ENCODE results near the gene ITGAV.

The ITGAV gene

GRCh38 chr2:186687807-186688211 lies 98.0 kb downstream of the ITGAV start:
- DNase-seq: peak; percentile 64

DNA sequence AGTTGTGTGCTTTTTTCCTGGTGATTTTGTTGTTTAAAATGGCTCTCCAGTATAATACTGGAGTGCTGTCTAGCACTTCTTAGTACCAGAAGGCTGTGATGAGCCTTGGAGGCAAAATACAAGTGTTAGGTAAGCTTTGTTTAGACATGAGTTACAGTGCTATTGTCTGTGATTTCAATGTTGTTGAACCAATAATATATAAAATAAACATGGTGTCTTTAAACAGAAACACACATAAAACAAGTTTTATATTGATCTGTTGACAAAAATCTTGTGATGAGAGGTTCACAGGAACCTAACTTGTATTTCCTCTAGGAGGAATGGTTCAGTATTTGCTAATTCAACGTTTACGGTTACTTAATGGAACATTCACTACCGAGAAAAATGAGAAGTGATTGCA lies 99.0 kb downstream of the ITGAV start:
- peak; percentile 28 for DNase-seq

DNA sequence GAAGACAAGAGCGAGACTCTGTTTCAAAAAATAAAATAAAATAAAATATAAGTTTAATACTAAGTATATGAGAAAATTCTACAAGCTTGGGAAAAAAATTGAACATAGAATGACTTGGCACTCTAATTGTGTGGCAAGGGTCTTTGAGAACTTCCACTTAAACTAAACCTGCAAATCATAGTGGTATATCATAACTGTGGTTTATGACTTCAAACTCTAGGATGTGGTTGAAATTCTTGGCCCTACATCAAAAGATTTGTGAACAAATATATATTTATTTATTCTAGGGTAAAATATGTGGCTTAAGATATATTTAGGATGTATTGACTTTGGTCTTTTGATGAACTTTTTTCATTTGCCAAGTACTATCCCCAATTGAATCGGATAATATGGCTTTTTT lies 100.9 kb downstream of the ITGAV start:
- no peak for DNase-seq

- no peak for DNase-seq
Observed at GRCh38 chr2:186691231-186691630, 101.4 kb downstream of the ITGAV start.

DNA sequence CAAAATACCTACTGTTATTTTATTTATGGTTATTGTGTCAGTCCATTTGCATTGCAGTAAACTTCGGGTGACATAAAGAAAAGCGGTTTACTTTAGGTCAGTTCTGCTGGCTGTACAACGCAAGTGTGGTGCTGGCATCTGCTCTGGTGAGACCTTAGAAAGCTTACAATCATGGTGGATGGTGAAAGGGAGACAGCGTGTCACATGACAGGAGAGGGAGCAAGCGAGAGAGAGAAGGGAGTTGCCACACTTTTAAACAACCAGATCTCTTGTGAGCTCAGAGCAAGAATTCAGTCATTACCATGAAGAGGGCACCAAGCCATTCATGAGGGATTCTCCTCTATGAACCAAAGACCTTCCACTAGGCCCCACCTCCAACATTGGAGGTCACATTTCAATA lies 102.0 kb downstream of the ITGAV start:
- no peak for DNase-seq

DNA sequence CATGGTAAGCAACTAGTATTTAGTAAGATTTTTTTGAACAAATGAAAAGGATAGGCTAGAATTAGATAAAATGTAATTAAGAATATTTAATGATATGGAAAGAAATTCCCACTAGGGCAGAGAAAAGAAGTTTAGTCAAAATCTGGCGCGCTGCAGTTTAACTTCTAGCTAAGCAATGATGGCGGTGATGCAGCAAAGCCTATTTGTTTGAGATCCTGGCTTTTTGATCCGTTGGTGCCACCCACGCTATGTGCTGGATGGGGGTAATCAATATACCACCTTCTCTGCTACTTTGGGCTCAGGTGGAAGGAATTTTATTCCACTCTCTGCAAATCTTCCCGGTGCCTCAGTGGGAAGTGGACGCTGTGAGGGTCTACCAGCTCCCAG lies 103.6 kb downstream of the ITGAV start:
- DNase-seq: no peak

GRCh38 chr2:186695081-186695756 lies 105.4 kb downstream of the ITGAV start:
- DNase-seq: no peak

- no peak for DNase-seq
Observed at GRCh38 chr2:186696290-186696689, 106.4 kb downstream of the ITGAV start.

- no peak for DNase-seq
Observed at GRCh38 chr2:186696804-186697203, 106.9 kb downstream of the ITGAV start.

DNA sequence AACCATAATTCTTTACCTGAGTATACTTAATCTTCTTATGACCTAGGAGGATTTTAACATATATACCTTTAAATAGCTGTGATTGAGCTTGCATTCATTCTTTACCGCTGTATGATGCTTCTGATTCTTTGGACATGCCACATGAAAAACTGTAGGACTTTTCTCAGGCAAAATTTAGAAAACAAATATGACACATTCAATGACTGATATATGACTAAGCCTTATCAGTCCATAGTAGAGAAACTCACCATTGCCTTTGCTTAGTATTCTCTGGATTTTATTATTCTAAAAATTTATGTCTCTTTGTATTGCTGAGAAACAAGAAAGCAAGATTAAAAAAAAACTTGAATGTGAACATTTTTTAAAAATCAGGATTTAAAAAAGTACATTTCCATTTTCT lies 107.7 kb downstream of the ITGAV start:
- no peak for DNase-seq

DNA sequence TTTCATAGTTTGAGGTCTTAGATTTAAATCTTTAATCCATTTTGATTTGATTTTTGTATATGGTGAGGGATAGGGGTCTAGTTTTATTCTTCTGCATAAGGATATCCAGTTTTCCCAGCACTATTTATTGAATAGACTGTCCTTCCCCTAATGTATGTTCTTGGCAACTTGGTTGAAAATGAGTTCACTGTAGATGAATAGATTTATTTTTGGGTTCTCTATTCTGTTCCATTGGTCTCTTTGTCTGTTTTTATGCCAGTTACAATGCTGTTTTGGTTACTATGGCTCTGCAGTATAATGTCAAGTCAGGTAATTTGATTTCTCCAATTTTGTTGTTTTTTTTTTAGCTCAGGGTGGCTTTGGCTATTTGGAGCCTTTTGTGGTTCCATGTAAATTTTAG lies 109.9 kb downstream of the ITGAV start:
- DNase-seq: no peak

GRCh38 chr2:186702006-186702405 lies 112.2 kb downstream of the ITGAV start:
- DNase-seq: no peak

DNA sequence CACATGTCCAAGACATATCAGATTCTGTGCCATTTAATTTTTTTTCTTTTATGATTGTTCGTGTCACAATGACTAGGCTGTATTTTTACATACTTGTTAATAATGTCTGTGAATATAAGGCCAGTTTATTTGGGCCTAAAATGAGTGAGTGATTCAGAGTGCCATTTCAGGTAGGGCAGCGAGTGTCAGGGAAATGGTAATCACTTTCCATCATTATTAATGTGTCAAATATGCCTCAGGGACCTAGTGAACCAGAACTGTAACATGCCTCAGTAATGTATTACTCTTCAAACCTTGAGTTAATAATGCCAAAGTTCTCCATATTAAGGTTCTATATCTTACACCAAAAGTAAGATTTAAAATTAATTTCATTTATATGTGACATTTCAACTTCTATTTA lies 112.6 kb downstream of the ITGAV start:
- no peak for DNase-seq

DNA sequence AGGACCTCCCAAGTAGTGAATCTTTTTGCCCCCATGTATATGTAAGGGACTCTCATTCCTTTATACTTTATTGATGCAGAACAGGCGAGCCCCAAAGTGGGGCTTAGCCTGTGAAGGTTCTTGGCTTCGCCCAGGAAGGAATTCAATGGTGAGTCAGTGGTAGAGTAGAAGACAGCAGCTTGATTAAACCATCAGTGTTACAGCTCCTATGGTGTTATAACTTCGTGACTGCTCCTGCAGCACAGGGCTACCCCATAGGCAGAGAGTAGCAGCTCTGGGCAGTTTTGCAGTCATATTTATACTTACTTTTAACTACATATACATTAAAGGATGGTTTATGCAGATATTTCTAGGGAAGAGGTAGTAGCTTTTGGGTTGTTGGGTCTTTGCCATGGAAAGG lies 115.0 kb downstream of the ITGAV start:
- DNase-seq: no peak

- no peak for DNase-seq
Observed at GRCh38 chr2:186709529-186710450, 119.9 kb downstream of the ITGAV start.

- DNase-seq: no peak
Observed at GRCh38 chr2:186713691-186714090, 123.8 kb downstream of the ITGAV start.

GRCh38 chr2:186714611-186715010 lies 124.8 kb downstream of the ITGAV start:
- no peak for DNase-seq

DNA sequence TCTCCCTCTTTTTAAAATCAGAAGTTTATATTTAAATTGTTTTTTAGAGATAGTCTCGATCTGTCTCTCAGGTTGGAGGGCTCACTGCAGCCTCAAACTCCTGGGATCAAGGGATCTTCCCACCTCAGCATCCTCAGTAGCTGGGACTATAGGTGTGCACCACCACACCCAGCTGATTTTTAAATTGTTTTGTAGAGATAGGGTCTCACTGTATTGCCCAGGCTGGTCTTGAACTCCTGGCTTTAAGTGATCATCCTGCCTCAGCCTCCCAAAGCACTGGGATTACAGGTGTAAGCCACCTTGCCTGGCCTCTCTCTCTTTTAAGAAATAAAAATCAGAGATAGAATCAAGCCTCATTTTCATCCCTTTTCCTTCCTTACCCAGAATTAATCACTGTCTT lies 126.1 kb downstream of the ITGAV start:
- DNase-seq: no peak

GRCh38 chr2:186716899-186717298 lies 127.0 kb downstream of the ITGAV start:
- DNase-seq: no peak

DNA sequence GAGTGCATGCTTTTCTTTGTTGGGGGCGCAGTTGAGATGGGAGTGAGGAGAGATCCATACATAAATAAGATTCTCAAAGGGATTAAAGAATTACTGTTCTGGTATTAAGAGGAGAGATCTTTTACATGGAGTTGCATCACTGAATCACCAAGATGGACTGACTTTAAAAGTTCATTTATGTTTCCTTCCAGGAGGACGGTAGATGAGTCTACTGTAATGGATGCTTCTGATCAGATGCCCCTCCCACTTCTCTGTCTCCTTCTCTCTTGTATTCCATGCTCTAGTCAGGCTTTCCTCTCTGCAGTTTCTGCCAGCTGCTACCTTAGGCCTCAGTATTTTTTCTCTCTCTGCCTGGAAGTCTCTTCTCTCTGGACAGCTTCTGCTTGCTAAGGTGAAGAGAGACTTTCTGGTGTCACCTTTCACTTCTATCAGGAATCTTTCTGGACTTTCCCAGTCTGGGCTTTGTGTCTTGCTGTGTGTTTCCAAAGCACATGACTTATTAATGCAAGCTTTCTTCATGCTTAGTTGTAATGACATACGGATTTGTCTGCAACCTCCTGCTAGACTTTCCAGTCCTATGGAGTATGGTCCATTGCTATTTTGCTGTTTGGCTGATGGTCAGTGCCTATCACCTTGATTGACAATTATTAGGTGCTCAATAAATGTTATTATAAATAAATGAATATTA lies 127.6 kb downstream of the ITGAV start:
- DNase-seq: no peak

DNA sequence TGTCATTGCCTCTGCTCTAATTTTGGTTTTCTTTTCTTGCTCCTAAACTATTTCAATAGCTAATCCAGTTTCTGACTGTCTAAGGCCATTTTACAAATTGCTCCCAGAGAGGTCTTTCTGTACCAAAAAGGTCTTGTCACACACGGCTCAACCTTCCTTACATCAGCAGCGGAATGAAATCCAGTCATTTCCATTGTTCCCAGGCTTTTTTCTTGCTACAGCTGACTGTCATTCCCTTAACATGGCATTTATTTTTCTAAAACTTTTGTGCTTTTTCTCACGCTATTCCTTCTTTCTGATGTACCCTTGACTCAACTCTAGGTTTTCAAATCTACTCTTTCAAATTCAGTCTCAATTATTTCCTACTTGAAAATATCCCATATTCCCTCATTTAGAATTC lies 128.3 kb downstream of the ITGAV start:
- DNase-seq: no peak

- DNase-seq: peak; percentile 48
Observed at GRCh38 chr2:186718903-186719302, 129.0 kb downstream of the ITGAV start.

DNA sequence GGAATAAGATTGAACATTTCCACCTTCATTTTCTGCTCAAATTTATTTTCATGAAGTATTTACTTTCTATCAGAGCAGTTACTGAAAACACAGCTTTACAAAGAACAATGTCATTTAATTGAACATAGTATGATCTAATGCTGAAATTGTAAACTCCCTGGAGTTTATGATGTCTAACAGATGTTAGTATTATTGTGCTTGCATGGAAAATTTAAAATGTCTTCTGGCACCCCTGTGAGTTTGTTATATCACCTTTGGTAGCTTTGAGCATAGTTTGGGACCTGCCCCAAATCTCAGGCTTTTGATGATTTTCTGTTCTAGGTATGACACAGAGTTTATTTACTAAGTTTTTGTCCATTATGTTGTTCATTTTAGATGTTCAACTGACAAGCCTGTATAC lies 132.1 kb downstream of the ITGAV start:
- no peak for DNase-seq

DNA sequence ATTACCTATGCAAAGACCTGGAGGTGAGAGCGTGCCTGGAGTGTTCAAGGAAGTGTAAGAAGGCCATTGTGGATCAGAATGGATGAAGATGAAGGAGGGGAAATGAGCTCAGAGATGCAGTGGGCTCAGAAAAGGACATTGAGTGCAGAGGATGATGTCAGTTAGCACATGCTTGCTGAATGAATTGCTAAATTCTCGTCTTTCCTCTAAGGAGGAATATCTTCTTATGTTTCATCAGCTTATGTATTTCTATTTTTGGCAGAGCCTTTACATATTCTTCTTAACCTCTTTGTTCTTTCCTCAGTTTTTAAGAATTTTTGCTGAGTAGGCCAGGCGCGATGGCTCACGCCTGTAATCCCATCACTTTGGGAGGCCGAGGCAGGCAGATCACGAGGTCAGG lies 134.9 kb downstream of the ITGAV start:
- DNase-seq: no peak

All from COR-L47 (cell line).